Stimulated activated CD4-positive, alpha-beta T cell treated with anti-CD3 and anti-CD28 coated beads, Interleukin-4, amount 100 ng/mL, for 4 hours (primary cell): ENCODE data around the gene ATAD3B.
"Not testable (repeated sequence)": the region's sequence is repeated elsewhere in the genome, so short reads cannot be mapped to it uniquely, and the experiment has no call there.

Experiments
- DNase-seq, 2 experiments: peaks; one replicate each; pipeline ENCODE4 v3.0.0-alpha.2; 2020

Gene ATAD3B

DNA sequence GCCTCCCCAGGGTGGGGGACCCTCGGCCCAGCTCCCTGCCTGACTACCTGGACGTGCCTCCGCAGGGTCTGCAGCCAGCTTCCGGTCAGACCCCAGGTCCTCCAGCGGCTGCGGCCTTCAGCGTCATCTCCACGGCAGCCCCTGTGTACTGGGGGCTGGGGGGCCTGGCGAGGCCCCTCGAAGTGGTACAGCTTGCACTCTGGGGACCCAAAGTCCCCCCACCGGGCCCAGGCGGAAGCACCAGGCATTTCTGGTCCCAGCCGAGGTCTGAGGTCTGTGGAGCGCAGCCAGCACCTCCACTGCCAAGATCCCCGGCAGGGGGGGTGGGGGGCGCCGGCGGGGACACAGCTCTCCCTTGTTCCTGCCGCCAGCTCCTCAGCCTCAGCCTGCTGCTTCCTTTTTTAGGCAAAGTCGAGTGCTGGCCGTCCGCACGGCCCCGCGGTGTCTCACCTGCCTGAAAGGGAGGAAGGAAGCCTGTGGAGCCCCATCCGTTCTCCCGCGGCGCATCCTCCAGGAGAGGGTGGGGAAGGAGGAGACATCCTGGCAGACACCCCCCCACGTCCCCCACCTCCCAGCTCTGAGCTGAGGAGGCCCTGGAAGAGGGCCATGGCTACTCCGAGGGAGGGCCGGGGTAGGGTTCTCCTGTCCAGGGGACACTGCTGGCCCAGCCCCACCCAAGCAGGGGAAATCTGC lies 37.3 kb upstream of the ATAD3B start:
- no peak for DNase-seq

DNA sequence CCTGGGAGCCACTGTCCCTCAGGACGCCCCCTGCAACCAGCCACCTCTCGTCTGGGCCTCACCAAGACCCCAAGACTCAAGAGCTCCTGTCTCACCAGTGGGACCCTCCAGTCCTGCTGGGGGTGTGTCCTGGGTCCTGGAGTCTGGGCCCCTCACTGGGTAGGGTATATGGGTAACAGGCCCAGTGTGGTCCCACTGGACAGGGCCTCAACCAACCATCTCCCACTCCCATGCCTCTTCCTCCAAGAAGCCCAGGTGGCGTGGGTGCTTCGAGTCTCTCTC lies 36.8 kb upstream of the ATAD3B start:
- no peak for DNase-seq

DNA sequence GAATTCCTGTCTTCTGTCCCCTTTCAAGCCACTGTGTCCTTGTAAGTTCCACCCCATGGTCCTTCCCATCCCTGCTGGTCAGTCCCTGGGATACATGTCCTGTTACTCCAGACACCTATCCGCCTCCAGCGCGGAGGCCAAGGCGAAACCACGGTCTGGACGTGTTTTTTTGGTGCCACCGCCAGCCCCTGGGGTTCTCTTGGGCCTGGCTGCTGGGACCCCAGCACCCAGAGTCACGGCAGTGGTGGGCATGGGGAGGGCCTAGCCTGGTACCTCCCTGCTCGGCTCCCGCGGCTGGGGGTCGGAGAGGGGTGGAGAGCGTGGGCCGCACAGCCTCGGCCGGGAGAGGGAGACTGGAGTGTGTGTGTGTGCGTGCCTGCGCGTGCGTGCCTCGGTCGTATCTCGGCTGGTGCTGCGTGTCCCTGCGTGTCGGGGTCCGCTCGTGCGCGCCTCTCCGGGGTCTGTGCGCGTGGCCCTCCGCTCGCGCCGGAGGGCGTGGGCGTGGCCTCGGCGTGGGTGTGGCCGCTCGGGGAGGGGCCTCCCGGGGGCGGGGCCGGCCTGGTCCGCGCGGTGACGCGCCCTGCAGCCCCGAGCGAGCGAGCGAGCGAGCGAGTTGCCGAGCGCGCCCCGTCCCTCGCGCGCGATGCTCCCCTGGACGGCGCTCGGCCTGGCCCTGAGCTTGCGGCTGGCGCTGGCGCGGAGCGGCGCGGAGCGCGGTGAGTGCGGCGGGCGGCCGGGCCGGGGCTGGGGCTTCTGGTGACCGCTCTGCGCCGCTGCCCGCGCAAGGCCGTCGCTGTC lies 36.3 kb upstream of the ATAD3B start, which contains the start of gene VWA1:
TSS of gene VWA1 (plus strand) at position 585 of the 798 bp plus-strand sequence. CDS start at position 644, 59 bp downstream.
- DNase-seq, result peak; percentile 57 to 71

DNA sequence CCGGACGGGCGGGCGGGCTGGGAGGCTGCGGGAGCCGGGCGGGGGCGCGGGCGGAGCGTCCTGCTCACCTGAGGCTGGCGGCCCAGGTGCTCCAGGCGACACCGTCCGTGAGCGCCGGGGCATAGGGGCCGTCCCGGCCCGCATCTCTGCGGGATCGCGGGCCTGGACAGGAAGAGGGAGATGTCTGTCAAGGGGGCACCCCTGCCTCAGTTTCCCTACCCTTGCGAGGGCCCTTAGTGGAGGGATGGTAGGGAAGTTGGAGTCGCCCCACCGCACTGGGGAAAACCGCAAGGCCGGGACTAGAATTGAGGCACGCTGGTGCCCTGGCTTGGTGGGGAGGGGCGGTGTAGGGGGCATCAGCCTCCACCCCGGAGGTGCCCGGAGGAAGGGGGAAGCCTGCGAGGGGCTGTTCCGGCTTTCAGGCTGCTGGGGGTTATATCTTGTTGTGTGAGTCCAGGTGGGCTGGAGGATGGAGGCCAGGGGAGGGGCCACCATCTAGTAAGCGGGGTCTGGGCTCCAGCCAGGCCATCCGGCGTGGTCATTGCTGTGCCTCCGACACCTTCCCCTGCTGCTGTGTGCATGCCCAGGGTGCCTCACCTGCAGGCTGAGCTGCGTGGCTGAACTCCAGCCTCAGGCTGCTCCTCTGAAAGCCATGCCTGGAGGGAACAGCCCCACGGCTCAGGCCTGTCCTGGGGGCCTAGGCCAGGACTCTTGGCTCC lies 35.5 kb upstream of the ATAD3B start:
- DNase-seq, result no peak

DNA sequence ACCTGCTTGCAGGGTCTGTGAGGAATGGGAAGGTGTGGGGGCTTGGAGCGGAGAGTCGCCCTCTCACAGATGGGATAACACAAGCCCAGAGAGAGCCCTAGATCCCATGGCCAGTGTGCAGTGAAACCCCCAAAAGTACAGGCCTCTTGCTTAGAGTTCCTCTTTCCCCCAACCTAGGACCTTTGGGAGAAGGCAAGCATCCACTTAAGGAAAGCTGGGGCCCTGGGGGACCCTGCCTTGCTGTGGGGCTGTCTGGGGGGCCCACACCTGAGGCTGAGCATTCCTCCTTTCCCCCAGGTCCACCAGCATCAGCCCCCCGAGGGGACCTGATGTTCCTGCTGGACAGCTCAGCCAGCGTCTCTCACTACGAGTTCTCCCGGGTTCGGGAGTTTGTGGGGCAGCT lies 34.9 kb upstream of the ATAD3B start:
- DNase-seq, result no peak

DNA sequence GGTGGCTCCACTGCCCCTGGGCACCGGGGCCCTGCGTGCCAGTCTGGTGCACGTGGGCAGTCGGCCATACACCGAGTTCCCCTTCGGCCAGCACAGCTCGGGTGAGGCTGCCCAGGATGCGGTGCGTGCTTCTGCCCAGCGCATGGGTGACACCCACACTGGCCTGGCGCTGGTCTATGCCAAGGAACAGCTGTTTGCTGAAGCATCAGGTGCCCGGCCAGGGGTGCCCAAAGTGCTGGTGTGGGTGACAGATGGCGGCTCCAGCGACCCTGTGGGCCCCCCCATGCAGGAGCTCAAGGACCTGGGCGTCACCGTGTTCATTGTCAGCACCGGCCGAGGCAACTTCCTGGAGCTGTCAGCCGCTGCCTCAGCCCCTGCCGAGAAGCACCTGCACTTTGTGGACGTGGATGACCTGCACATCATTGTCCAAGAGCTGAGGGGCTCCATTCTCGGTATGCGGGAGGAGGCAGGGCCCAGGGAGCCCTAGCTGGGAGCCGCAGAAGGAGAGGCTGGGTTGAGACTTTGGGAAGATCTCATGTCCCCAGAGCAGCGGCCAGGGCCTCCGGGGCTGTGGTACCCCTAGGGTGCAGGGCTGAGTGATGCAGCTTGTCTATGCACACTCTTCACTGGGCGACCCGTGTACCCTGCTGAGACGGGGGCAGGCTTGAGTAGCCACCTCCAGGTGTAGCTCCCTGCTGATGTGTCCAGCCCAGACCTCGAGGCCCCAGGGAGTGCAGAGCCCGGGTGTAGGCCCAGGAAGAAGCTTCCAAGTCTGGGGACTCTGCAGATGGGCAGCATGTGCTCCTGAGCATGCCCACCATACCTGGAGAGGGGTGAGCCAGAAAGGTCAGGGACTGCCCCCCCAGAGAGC lies 34.3 kb upstream of the ATAD3B start:
- DNase-seq, result no peak

DNA sequence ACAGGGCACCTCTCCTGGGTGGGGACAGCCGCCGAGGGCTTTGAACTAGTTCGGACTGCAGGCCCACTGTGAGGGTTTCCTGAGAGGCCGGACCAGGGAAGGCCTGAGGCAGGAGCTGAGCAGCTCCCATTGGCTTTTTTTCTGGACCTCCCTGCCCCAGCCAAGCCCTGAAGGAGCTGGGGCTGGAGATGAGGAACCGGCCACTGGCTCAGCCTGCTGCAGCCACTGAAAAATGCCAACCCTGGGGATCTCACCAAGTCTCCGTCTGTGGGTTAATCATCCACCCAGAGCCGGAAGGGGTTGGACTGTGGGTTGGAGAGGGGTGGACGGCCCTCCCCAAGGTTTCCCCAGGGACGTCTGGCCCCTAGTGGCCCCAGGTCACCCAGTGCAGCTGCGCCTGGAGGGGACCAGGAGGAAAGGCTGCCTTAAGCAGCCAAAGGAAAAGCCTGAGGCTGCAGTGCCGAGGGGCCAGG lies 33.6 kb upstream of the ATAD3B start:
- no peak for DNase-seq

DNA sequence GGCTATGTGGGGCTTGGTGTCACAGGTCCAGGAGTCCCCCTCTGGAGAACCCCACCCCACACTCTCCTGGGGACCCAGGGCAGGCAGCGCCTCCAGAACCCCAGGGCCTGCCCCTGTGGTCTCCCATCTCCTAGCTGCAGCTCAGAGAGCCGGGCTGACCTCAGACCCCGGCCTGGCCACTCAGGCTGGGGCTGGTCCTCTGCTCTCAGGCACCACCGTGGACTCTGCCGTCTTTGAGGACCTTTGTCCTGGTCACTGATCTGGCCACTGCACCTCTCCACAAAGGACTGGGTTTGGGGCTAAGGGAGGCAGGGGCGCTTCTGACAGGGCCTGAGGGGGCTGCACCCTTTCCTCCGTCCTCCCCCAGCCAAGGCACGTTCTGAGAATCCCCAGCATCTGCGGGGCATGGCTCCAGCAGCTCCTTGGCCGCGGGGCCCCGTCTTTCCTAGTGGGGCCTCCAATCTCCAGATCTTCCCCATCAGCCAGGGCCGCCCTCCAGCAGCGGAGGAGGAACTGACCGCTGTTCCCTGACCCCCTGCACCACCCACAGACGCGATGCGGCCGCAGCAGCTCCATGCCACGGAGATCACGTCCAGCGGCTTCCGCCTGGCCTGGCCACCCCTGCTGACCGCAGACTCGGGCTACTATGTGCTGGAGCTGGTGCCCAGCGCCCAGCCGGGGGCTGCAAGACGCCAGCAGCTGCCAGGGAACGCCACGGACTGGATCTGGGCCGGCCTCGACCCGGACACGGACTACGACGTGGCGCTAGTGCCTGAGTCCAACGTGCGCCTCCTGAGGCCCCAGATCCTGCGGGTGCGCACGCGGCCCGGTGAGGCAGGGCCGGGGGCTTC lies 32.8 kb upstream of the ATAD3B start:
- DNase-seq, result no peak

DNA sequence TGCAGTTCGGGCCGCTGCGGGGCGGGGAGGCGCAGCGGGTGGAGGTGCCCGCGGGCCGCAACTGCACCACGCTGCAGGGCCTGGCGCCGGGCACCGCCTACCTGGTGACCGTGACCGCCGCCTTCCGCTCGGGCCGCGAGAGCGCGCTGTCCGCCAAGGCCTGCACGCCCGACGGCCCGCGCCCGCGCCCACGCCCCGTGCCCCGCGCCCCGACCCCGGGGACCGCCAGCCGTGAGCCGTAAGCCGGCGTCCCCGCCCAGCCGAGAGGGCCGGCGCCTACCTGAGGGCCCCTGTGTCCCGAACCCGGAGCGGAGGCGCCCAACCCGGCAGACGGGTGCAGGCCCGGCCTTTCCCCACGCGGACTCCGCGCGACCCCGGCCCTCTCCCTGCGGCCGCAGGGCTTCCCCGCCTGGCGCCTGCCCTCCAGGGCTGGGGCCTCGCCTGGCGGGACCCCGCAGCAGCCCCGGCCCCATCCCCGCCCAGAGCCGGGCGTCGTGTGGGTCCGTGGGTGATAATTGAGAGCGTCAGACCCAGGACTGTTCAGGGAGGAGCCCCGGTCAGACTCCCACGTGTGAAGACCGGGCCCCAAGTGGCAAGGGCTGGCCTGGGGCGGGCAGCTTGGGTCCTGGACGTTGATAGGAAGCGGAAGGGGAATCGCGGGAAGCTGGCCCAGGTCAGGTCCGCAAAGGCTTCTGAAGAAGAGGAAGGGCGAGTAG lies 31.9 kb upstream of the ATAD3B start:
- no peak for DNase-seq

DNA sequence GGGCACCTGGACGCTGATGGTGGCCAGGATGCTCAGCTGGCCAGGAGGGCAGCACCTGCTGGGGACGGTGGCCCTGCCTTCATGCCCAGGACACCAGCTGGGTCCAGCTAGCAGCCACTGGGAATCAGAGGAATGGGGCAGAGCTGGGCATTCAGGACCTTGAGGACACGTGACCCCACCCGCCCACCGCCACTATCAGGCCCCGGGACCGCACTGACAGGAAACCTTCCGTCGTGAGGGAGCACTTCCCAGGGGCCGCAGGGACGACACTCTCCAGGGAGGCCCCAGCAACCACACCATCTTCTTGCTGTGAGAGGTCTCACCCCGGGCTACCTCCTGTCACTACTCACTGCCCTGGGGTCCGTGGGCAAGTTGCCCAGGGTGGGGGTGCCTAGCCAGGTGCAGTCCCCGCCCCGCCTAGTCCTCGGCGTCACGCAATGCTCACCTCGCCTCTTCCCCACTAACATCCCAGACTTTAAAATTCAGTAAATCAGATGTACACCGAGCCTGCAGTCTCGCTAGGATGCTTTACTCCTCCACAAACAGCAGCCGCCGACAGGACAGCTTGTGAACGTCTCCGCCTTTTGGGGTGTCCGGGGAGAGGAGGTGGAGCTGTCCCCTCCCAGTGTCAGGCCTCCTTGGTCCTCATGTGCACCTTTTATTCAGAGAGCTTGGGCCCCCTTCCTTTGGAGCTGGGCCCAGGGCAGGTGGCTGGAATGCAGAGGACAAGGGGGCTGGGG lies 31.1 kb upstream of the ATAD3B start:
- DNase-seq, result no peak

DNA sequence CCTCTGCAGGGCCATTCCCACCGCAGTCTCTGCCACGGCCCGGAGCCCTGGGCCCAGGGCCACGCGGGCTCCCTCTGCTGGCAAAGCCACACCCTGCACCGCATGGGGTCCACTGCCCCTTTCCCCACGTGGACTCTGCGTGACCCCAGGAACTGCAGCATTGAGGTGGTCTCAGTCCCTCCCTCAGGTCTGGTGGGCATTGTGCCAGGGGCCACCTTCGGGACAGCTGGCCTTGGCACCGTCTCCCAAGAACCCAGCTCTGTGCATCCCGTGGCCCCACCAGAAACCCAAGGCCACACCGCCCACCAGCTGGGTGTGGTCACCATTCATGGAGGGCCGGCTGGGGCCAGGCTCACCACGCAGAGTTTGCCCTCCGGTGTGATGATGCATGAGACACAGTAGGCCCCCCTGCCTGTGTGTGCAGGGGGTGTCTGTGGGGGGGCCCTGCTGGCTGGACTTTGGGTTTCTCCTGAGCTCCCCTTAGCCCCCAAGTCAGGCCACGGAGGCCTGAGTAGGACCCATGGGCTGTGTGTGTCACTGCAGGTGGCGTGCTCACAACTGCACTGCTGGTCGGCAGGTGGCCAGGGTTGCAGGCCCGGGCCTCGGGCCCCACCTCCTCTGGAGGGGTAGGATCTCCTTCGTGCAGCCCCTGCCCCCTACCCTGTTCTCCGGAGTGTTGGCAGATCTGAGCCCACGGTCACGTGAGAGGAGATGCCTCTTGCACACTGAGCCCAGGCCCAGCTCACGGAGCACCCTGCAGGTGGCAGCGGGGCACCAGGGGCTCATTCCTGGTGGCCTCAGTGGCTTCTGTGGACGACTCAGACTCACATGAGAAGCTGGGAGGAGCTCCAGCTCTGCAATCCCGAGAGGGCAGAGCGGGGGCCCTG lies 30.3 kb upstream of the ATAD3B start:
- peak; percentile 35 to 66 for DNase-seq

DNA sequence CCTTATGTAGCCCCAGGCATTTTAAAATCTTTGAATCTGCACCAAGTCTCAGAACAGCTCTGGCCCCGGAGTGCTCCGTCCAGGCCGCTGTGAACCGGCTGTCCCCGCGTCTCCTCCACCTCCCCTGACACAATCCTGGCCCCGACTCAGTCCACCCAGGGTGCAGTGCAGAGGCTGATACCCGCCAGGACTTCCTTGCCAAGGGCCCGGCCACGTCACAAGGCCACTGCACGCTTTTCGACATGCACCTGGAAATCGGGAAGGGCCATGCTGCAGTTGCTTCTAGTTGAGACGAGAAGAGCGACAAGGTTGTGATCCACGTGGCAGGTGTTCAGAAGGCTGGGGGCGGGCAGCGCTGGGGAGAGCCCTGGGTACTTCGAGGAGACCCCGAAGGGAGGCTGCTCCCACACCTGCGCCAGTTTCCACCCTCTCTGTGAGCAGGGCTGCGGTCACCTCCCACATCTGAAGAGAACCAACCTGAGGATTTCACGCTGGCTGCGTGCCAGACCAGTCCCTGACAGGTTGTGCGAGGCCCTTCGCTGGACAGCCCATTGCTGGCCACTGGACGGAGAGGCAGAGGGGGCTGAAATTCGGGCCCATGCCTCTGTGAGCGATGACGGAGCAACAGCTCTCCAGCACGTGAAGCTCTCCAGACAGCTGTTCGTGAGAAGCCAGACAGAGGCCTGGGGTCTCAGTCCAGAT lies 29.3 kb upstream of the ATAD3B start:
- DNase-seq, result no peak

DNA sequence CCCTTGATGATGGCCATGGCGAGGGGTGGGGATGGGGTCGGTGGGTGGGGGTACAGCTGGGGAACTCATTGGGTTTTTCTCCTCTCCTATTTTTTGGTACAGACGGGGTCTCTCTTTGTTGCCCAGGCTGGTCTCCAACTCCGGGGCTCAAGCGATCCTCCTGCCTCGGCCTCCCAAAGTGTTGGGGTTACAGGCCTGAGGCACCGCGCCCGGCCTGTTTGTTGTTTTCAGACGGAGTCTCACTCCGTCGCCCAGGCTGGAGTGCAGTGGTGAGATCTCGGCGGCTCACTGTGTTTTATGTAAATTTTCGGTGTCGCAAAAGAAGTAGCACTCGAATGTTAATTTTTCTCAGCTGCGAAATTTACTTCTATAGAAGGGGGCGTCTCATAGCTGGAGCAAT lies 24.9 kb upstream of the ATAD3B start:
- DNase-seq, result not testable (repeated sequence)

DNA sequence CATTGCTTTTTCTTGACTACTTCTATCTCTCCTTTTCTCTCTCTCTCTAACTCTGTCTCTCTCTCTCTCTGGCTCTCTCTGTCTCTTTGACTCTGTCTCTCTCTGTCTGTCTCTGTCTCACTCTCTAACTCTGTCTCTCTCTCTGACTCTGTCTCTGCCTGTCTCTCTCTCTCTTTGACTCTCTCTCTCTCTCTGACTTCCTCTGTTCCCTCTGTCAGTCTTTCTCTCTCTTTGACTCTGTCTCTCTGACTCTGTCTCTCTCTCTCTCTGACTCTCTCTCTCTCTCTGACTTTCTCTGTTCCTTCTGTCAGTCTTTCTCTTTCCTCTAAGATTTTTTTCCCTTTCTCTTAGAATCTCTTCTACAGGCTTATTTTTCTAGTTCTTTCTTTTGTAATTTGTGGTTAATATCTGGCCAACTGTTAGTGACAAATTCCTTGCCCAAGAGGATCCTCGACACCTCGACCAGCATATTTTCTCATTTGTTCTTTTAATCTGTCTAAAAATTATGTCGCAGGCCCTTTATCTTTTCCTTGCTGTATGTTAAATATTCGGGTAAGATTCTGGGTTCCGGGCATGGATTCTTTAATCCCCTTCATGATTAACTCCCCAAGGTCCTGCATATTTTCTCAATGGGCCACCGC lies 22.3 kb upstream of the ATAD3B start, which contains the start of gene ATAD3C:
TSS of gene ATAD3C (plus strand) at position 591 of the 641 bp plus-strand sequence. CDS start 995 bp downstream, outside the sequence.
- no peak for DNase-seq

DNA sequence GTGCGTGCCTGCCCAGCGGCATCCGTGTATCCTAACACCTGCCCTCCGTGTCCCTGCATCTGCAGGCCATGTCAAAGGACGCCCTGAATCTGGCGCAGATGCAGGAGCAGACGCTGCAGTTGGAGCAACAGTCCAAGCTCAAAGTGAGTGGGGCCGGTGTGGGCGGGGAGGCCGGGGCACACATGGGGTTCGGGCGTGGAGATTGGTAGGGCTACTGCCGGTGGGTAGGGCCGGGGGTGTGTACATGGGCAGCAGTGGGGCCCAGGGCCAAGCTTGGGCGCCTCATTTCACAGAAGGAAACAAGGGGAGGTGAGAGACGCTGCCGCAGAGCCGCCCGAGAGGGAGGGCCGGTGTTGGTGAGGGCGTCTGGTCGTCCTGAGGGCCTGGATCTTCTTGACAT lies 20.9 kb upstream of the ATAD3B start:
- DNase-seq, result not testable (repeated sequence)

DNA sequence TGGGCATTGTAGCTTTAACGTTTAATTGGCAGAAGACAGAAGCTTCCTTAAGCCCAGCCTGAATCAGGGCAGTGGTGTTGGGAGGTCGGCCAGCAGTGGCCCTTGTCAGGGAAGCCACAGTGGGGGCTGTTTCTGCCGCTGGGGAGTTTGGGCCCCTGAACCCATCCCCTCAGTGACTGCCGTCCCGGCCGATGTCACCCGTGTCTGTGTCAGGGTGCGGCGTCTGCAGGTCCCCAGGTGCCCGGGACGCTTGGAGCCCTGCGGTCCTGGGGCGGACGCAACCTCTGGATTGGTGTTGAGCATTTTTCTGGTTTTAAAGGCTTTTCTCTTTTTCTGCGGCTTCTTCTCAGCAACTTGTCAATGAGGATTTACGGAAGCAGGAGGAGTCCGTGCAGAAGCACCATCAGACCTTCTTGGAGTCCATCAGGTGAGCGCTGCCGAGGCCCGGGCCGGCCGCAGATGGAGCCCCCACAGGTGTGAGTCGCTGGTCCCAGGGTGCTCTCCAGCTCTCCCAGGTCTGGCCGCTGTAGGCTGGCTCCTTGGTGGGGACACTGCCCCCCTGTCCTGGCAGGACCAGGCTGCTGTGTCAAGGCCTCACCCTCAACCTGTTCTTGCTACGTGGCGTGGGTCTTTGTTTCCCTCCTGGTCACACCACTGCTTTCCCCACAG lies 19.7 kb upstream of the ATAD3B start:
- DNase-seq, result no peak

DNA sequence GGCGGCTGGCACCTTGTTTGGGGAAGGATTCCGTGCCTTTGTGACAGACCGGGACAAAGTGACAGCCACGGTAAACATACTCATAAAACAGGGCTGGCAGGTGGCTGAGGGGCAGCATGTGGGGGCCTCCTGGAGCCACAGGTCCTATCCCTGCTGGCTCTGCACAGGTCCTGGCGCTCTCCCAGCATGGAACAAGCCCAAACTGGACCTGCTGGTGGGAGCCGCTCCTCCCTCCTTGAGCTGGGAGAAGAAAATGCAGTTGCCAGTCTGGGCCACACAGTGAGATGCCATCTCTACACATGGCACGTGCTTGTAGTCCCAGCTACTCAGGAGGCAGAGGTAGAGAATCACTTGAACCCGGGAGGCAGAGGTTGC lies 19.2 kb upstream of the ATAD3B start:
- not testable (repeated sequence) for DNase-seq
